ENCODE measurements around the gene AMPD3.

GRCh38 chr11:10456519-10456918 is 1.5 kb downstream of the AMPD3 start:
- no peak for TF ChIP-seq EP300 (IDR thresholded peaks at IDR 0.05)
- TF ChIP-seq, protein P1, sequence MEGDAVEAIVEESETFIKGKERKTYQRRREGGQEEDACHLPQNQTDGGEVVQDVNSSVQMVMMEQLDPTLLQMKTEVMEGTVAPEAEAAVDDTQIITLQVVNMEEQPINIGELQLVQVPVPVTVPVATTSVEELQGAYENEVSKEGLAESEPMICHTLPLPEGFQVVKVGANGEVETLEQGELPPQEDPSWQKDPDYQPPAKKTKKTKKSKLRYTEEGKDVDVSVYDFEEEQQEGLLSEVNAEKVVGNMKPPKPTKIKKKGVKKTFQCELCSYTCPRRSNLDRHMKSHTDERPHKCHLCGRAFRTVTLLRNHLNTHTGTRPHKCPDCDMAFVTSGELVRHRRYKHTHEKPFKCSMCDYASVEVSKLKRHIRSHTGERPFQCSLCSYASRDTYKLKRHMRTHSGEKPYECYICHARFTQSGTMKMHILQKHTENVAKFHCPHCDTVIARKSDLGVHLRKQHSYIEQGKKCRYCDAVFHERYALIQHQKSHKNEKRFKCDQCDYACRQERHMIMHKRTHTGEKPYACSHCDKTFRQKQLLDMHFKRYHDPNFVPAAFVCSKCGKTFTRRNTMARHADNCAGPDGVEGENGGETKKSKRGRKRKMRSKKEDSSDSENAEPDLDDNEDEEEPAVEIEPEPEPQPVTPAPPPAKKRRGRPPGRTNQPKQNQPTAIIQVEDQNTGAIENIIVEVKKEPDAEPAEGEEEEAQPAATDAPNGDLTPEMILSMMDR (IDR thresholded peaks at IDR 0.05): no peak

Measured in sigmoid colon (tissue), 4 donors.